Activated CD4-positive, alpha-beta T cell treated with anti-CD3 and anti-CD28 coated beads for 36 hours (primary cell): ENCODE measurements around the gene COL23A1. TPM values are rescaled to one million over a fixed set of nuclear protein-coding genes. Genes with fewer than 3 reads are reported as not detected.

Source experiments
- ATAC-seq: fragments of 200-7000 bp; cut with Tn5 transposase; one replicate; pipeline ENCODE4 v1.10.0; 2021; ENCODE audit warnings: mild to moderate bottlenecking, moderate library complexity
- CTCF ChIA-PET: fragments of 350-600 bp; sonication (Branson Sonifier 250); formaldehyde crosslinking; loops from one replicate; lab custom pipeline; 2021; ENCODE audit warnings: antibody characterized with exemption; lab: Charles Lee
- POLR2A ChIA-PET: fragments of 350-600 bp; sonication (Branson Sonifier 250); formaldehyde crosslinking; loops from one replicate; lab custom pipeline; 2021; ENCODE audit warnings: antibody characterized with exemption, inconsistent platforms; lab: Charles Lee
- DNase-seq: peaks from one replicate; pipeline ENCODE4 v3.0.0-alpha.2; 2020
- H3K27ac Mint-ChIP-seq: one replicate; pipeline ENCODE4 v1.8.0; 2021; ENCODE audit warnings: mixed read lengths
- H3K27me3 Mint-ChIP-seq: one replicate; pipeline ENCODE4 v1.8.0; 2021; ENCODE audit warnings: mixed read lengths
- H3K36me3 Mint-ChIP-seq: one replicate; pipeline ENCODE4 v1.8.0; 2021; ENCODE audit warnings: low read depth, mixed read lengths
- H3K4me1 Mint-ChIP-seq: one replicate; pipeline ENCODE4 v1.8.0; 2021; ENCODE audit warnings: mixed read lengths
- H3K4me3 Mint-ChIP-seq: one replicate; pipeline ENCODE4 v1.8.0; 2021; ENCODE audit warnings: mild to moderate bottlenecking, moderate library complexity, mixed read lengths
- H3K9me3 Mint-ChIP-seq: one replicate; pipeline ENCODE4 v1.8.0; 2021; ENCODE audit warnings: low read depth, mixed read lengths
- intact Hi-C, 2 experiments: fragments of 100-400 bp; cut with DNase I in 1 of 2; cut with micrococcal nuclease in 1 of 2; formaldehyde crosslinking; loops; one replicate each; pipeline versions ENCODE4 v1.14.2 to v1.15.1; 2022 to 2024; cut with DNase I, micrococcal nuclease
- total RNA-seq, 2 experiments: library from RNA; stranded (reverse); gene quantifications; one replicate each; pipeline ENCODE4 v1.2.3, GENCODE V29; 2021

The COL23A1 gene
- total RNA-seq, 2 experiments from 2014 or later: not detected

- Mint-ChIP-seq H3K27me3 (peaks cover 20% of the 10 kb centered on the region), H3K4me3 (no peak overlapping the region), H3K27ac (no peak overlapping the region), H3K4me1 (no peaks in the 10 kb centered on the region), H3K9me3 (no peaks in the 10 kb centered on the region), H3K36me3 (no peaks in the 10 kb centered on the region)
- no peak for ATAC-seq
- POLR2A ChIA-PET: no interaction called here
- no peak for DNase-seq
- CTCF ChIA-PET: no interaction called here
- intact Hi-C loops: no loop called here
These were observed 75.3 kb downstream of the COL23A1 start for GRCh38 chr5:178514851-178515418.

- no peaks in the 10 kb centered on the region for H3K36me3 Mint-ChIP-seq
- ATAC-seq (no peak), DNase-seq (no peak)
- POLR2A ChIA-PET: no interaction called here
- peaks cover 12% of the 10 kb centered on the region for H3K27me3 Mint-ChIP-seq
- no peaks in the 10 kb centered on the region for H3K9me3 Mint-ChIP-seq
- CTCF ChIA-PET: no interaction called here
- no peaks in the 10 kb centered on the region for H3K4me1 Mint-ChIP-seq
- intact Hi-C loops: no loop called here
- no peak overlapping the region for H3K27ac Mint-ChIP-seq
- no peak overlapping the region for H3K4me3 Mint-ChIP-seq
These were observed 79.0 kb downstream of the COL23A1 start for GRCh38 chr5:178511172-178511571.

GRCh38 chr5:178509491-178510057, 80.6 kb downstream of the COL23A1 start:
- Mint-ChIP-seq H3K4me3 (no peak overlapping the region), H3K27me3 (peaks cover 3% of the 10 kb centered on the region), H3K9me3 (no peaks in the 10 kb centered on the region), H3K4me1 (no peaks in the 10 kb centered on the region), H3K36me3 (no peaks in the 10 kb centered on the region), H3K27ac (no peak overlapping the region)
- ChIA-PET CTCF (no interaction called here), POLR2A (no interaction called here)
- DNase-seq (no peak), ATAC-seq (no peak)
- intact Hi-C loops: no loop called here

GRCh38 chr5:178507151-178507932, 82.9 kb downstream of the COL23A1 start:
- ChIA-PET CTCF (no interaction called here), POLR2A (no interaction called here)
- ATAC-seq (no peak), DNase-seq (no peak)
- no peaks in the 10 kb centered on the region for H3K9me3 Mint-ChIP-seq
- no peaks in the 10 kb centered on the region for H3K4me1 Mint-ChIP-seq
- no peak overlapping the region for H3K4me3 Mint-ChIP-seq
- no peak overlapping the region for H3K27ac Mint-ChIP-seq
- no peaks in the 10 kb centered on the region for H3K27me3 Mint-ChIP-seq
- intact Hi-C loops: no loop called here
- no peaks in the 10 kb centered on the region for H3K36me3 Mint-ChIP-seq

- H3K9me3 Mint-ChIP-seq: no peaks in the 10 kb centered on the region
- DNase-seq (no peak), ATAC-seq (no peak)
- H3K27me3 Mint-ChIP-seq: no peaks in the 10 kb centered on the region
- no peak overlapping the region for H3K27ac Mint-ChIP-seq
- H3K4me1 Mint-ChIP-seq: no peaks in the 10 kb centered on the region
- H3K4me3 Mint-ChIP-seq: no peak overlapping the region
- no peaks in the 10 kb centered on the region for H3K36me3 Mint-ChIP-seq
- intact Hi-C loops: no loop called here
- POLR2A ChIA-PET: no interaction called here
- CTCF ChIA-PET: no interaction called here
These were observed 84.4 kb downstream of the COL23A1 start for GRCh38 chr5:178505639-178506407.

- no peak for DNase-seq
- no peaks in the 10 kb centered on the region for H3K9me3 Mint-ChIP-seq
- no peaks in the 10 kb centered on the region for H3K36me3 Mint-ChIP-seq
- intact Hi-C loops: no loop called here
- ATAC-seq: no peak
- H3K4me3 Mint-ChIP-seq: no peak overlapping the region
- POLR2A ChIA-PET: no interaction called here
- CTCF ChIA-PET: no interaction called here
- no peaks in the 10 kb centered on the region for H3K4me1 Mint-ChIP-seq
- H3K27me3 Mint-ChIP-seq: no peaks in the 10 kb centered on the region
- H3K27ac Mint-ChIP-seq: no peak overlapping the region
These were observed 85.7 kb downstream of the COL23A1 start for GRCh38 chr5:178504340-178504960.

- H3K4me1 Mint-ChIP-seq: no peaks in the 10 kb centered on the region
These were observed 87.6 kb downstream of the COL23A1 start for GRCh38 chr5:178502401-178503100.

GRCh38 chr5:178499352-178499751, 90.8 kb downstream of the COL23A1 start:
- ChIA-PET POLR2A (no interaction called here), CTCF (no interaction called here)
- no peaks in the 10 kb centered on the region for H3K36me3 Mint-ChIP-seq
- no peaks in the 10 kb centered on the region for H3K4me1 Mint-ChIP-seq
- H3K27me3 Mint-ChIP-seq: no peaks in the 10 kb centered on the region
- no peak overlapping the region for H3K27ac Mint-ChIP-seq
- intact Hi-C loops: no loop called here
- ATAC-seq (no peak), DNase-seq (no peak)
- no peaks in the 10 kb centered on the region for H3K9me3 Mint-ChIP-seq
- no peak overlapping the region for H3K4me3 Mint-ChIP-seq

More at GRCh38 chr5:178502401-178503100, 87.6 kb downstream of the COL23A1 start:
- Mint-ChIP-seq H3K27ac (no peak overlapping the region), H3K9me3 (no peaks in the 10 kb centered on the region), H3K36me3 (no peaks in the 10 kb centered on the region), H3K27me3 (no peaks in the 10 kb centered on the region), H3K4me3 (no peak overlapping the region)
- intact Hi-C loops: no loop called here
- ATAC-seq (no peak), DNase-seq (no peak)
- ChIA-PET POLR2A (no interaction called here), CTCF (no interaction called here)

- CTCF ChIA-PET: interaction anchor here (0.8 kb wide), 1 partner anchor 10 kb away, joined by 3 read pairs; no protein-coding TSS in a partner anchor
- POLR2A ChIA-PET: interaction anchor here (0.6 kb wide), 1 partner anchor 155 kb away, joined by 3 read pairs; no protein-coding TSS in a partner anchor
These were observed 93.6 kb downstream of the COL23A1 start for GRCh38 chr5:178496642-178497041.

GRCh38 chr5:178496214-178496613, 94.0 kb downstream of the COL23A1 start:
- ATAC-seq (no peak), DNase-seq (no peak)
- Mint-ChIP-seq H3K27me3 (no peaks in the 10 kb centered on the region), H3K36me3 (no peaks in the 10 kb centered on the region), H3K27ac (no peak overlapping the region), H3K4me1 (no peaks in the 10 kb centered on the region), H3K4me3 (no peak overlapping the region), H3K9me3 (no peaks in the 10 kb centered on the region)
- POLR2A ChIA-PET: no interaction called here
- intact Hi-C loops: no loop called here
- CTCF ChIA-PET: interaction anchor here (0.8 kb wide), 1 partner anchor 9 kb away, joined by 3 read pairs; no protein-coding TSS in a partner anchor

More at GRCh38 chr5:178496642-178497041, 93.6 kb downstream of the COL23A1 start:
- H3K36me3 Mint-ChIP-seq: no peaks in the 10 kb centered on the region
- DNase-seq (no peak), ATAC-seq (no peak)
- H3K9me3 Mint-ChIP-seq: no peaks in the 10 kb centered on the region
- intact Hi-C loops: no loop called here
- H3K4me3 Mint-ChIP-seq: no peak overlapping the region
- no peaks in the 10 kb centered on the region for H3K27me3 Mint-ChIP-seq
- H3K27ac Mint-ChIP-seq: no peak overlapping the region
- H3K4me1 Mint-ChIP-seq: no peaks in the 10 kb centered on the region

- ATAC-seq: no peak
- H3K4me3 Mint-ChIP-seq: no peak overlapping the region
- CTCF ChIA-PET: no interaction called here
These were observed 94.5 kb downstream of the COL23A1 start for GRCh38 chr5:178495706-178496105.

More at GRCh38 chr5:178495706-178496105, 94.5 kb downstream of the COL23A1 start:
- H3K27ac Mint-ChIP-seq: no peak overlapping the region
- no peaks in the 10 kb centered on the region for H3K9me3 Mint-ChIP-seq
- no peaks in the 10 kb centered on the region for H3K36me3 Mint-ChIP-seq
- DNase-seq: no peak
- intact Hi-C loops: no loop called here
- H3K4me1 Mint-ChIP-seq: no peaks in the 10 kb centered on the region
- POLR2A ChIA-PET: no interaction called here
- H3K27me3 Mint-ChIP-seq: no peaks in the 10 kb centered on the region
